ENCODE data around the gene TCF12. TPM values are rescaled to one million over a fixed set of nuclear protein-coding genes. Genes with fewer than 3 reads are reported as not detected.

TCF12 gene
- total and polyA plus RNA-seq, 2 of the 8 experiments (the other 6 are each of a cell fraction or from before 2014, with no cell fraction given) = 85.8 to 101 TPM

- no peak overlapping the region for H3K56ac ChIP-seq (replicated peaks; ENCODE audit: insufficient read length, low read depth, low read length)
- no peak overlapping the region for H4K91ac ChIP-seq (replicated peaks; ENCODE audit: insufficient read length, low read length)
- H3K4me3 ChIP-seq (ENCODE audit: extremely low read depth in 1 of 4, insufficient read depth in 2 of 4, low read depth in 3 of 4, low read length in 4 of 4) = no peak overlapping the region
- H3K27me3 ChIP-seq (replicated peaks in 1 of 4; ENCODE audit: control insufficient read depth in 3 of 4, extremely low read depth in 1 of 4, insufficient read depth in 3 of 4, low read length in 3 of 4) = no peaks in the 10 kb centered on the region
- H2AK5ac ChIP-seq (ENCODE audit: low read depth, low read length) = no peak overlapping the region
- no peak overlapping the region for H3K9ac ChIP-seq (replicated peaks in 1 of 4; ENCODE audit: extremely low read depth in 1 of 4, low read depth in 3 of 4, low read length in 3 of 4)
- H3K18ac ChIP-seq (ENCODE audit: extremely low read depth, low read length) = no peak overlapping the region
- H2BK15ac ChIP-seq (ENCODE audit: low read length) = peak overlapping the region; percentile 36; the same call in 1 of the 2 replicates
- H2AFZ ChIP-seq (ENCODE audit: low read length) = no peak overlapping the region
- H3K9me3 ChIP-seq (ENCODE audit: insufficient read depth in 2 of 2, low read depth in 1 of 2, low read length in 1 of 2) = no peaks in the 10 kb centered on the region
- peaks cover 5 to 16% (median 10%) of the 10 kb centered on the region in 4 experiments for H3K4me1 ChIP-seq (replicated peaks in 1 of 4; ENCODE audit: control insufficient read depth in 3 of 4, insufficient read depth in 4 of 4, low read length in 3 of 4)
- WGBS, 2 experiments (ENCODE audit: extremely low coverage in 1 of 2, insufficient coverage in 1 of 2, insufficient read length in 1 of 2, insufficient replicate concordance in 2 of 2, low coverage in 1 of 2, low lambda C conversion rate in 2 of 2, missing lambda C conversion rate in 1 of 2) = 81% methylated on average over 9 of the region's 9 CpGs; no CpG with 5 or more reads in 1 of the 2 experiments
- ChIA-PET POLR2A (ENCODE audit: partially characterized antibody) (interaction anchor here (1.7 kb wide), 1 partner anchor 153 kb away, joined by 3 read pairs; no protein-coding TSS in a partner anchor), CTCF (ENCODE audit: partially characterized antibody) (interaction anchor here (1.1 to 6.5 kb wide), 2 partner anchors 156 to 239 kb away, joined by 3 to 58 read pairs; no protein-coding TSS in a partner anchor)
- H2BK12ac ChIP-seq (ENCODE audit: low read depth, low read length) = no peak overlapping the region
- H2BK20ac ChIP-seq (ENCODE audit: low read length) = no peak overlapping the region
- DNase-seq (ENCODE audit: low read depth in 1 of 2, low spot score in 2 of 2) = peak in 1 of 2 experiments; percentile 44
- H3K27ac ChIP-seq (ENCODE audit: low read depth, low read length) = no peak overlapping the region
- no peak overlapping the region for H2BK120ac ChIP-seq (replicated peaks; ENCODE audit: low read depth, low read length)
- H3K79me2 ChIP-seq (ENCODE audit: control insufficient read depth in 1 of 2, insufficient read depth in 2 of 2, low read length in 2 of 2) = no peaks in the 10 kb centered on the region
- no peak overlapping the region for H3K23ac ChIP-seq (ENCODE audit: insufficient read length)
- H4K5ac ChIP-seq (ENCODE audit: insufficient read length, low read depth, low read length) = no peak overlapping the region
- H3K4me2 ChIP-seq (ENCODE audit: insufficient read depth in 1 of 2, low read depth in 2 of 2, low read length in 2 of 2) = no peak overlapping the region
- no peak overlapping the region for H3K14ac ChIP-seq (ENCODE audit: insufficient read length)
- no peaks in the 10 kb centered on the region for H3K36me3 ChIP-seq (ENCODE audit: control insufficient read depth in 2 of 4, insufficient read depth in 4 of 4, low read length in 3 of 4)
- no peak overlapping the region for H4K8ac ChIP-seq (ENCODE audit: extremely low read depth, insufficient read depth, low read length)
- FAIRE-seq = no peak
- no peak for TF ChIP-seq SAP30 (IDR thresholded peaks at IDR 0.05; ENCODE audit: insufficient read depth, insufficient replicate concordance, low read length)
- TF ChIP-seq EGR1 (IDR thresholded peaks at IDR 0.05; ENCODE audit: borderline replicate concordance, low read depth, low read length) = no peak
- TF ChIP-seq JUND (IDR thresholded peaks at IDR 0.05; ENCODE audit: low read length) = no peak
- TF ChIP-seq SP2 (IDR thresholded peaks at IDR 0.05; ENCODE audit: low read length) = no peak
- TF ChIP-seq RAD21 (IDR thresholded peaks at IDR 0.05 in 1 of 2, conservative IDR thresholded peaks at IDR 0.05 in 1 of 2; ENCODE audit: low read depth in 2 of 2, low read length in 2 of 2) = no peak
- TF ChIP-seq ZNF274 (IDR thresholded peaks at IDR 0.05; ENCODE audit: borderline replicate concordance, extremely low read depth, low read length) = no peak
- TF ChIP-seq RFX5 (IDR thresholded peaks at IDR 0.05; ENCODE audit: borderline replicate concordance, low read depth, low read length) = no peak
- TF ChIP-seq CBX5 (IDR thresholded peaks at IDR 0.05; ENCODE audit: low read depth, low read length) = no peak
- TF ChIP-seq POLR2A (IDR thresholded peaks at IDR 0.05; ENCODE audit: control extremely low read depth in 1 of 2, low read depth in 2 of 2, low read length in 2 of 2) = no peak
- no peak for TF ChIP-seq NRF1 (IDR thresholded peaks at IDR 0.05; ENCODE audit: low read depth, low read length)
- TF ChIP-seq E2F6 (IDR thresholded peaks at IDR 0.05) = no peak
- no peak for TF ChIP-seq ASH2L (IDR thresholded peaks at IDR 0.05; ENCODE audit: low read length)
- no peak overlapping the region for H2BK5ac ChIP-seq (ENCODE audit: low read depth, low read length)
- no peaks in the 10 kb centered on the region for H4K20me1 ChIP-seq (replicated peaks in 1 of 2; ENCODE audit: control insufficient read depth in 1 of 2, insufficient read depth in 2 of 2, low read length in 2 of 2)
- H3K79me1 ChIP-seq (ENCODE audit: low read depth, low read length) = no peaks in the 10 kb centered on the region
- no peak overlapping the region for H3K4ac ChIP-seq (replicated peaks; ENCODE audit: insufficient read length, low read depth, low read length)
- H3K23me2 ChIP-seq (ENCODE audit: low read depth, low read length) = peaks cover 2% of the 10 kb centered on the region; the same call in 1 of the 2 replicates
Observed at GRCh38 chr15:57302640-57303257, 384.3 kb downstream of the TCF12 start.
